Mammary epithelial cell (primary cell): ENCODE measurements around the gene PDE1C.

Experiments used
- EZH2 ChIP-seq: IDR thresholded peaks from 2 replicates; pipeline ENCODE4 v1.6.1; 2012; ENCODE audit warnings: low read length, inconsistent platforms, borderline replicate concordance
- TF ChIP-seq, protein P1 (sequence below), 2 donors: IDR thresholded peaks in 1 of 2; conservative IDR thresholded peaks in 1 of 2; 2 replicates each; pipeline ENCODE4 v1.5.1; 2011 to 2012; ENCODE audit warnings: inconsistent platforms in 2 of 2, low read length in 2 of 2, mild to moderate bottlenecking in 2 of 2, control low read depth in 1 of 2, low read depth in 1 of 2; ENCODE audit not compliant: insufficient read depth in 1 of 2; ENCODE audit errors: extremely low read depth in 1 of 2

DNA sequence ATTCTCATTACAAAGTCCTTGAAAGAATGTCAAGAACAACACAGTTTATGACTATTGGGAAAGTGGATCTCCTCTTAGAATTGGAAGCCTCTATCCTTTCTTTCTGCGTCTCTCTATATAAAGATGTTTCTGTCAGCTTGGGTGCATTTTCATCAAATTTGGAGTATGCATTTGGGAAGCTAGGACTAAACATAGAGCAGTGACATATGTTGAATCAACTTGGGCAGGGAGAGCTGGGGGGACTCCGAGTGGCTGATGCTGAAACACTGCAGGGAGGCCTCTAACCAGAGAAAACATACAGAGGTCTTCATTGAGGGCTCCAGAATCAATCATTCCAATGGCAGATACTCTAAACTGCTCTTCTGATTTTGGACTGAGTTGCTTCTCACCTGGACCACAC, 147.4 kb downstream of the PDE1C start:
- TF ChIP-seq, protein P1, sequence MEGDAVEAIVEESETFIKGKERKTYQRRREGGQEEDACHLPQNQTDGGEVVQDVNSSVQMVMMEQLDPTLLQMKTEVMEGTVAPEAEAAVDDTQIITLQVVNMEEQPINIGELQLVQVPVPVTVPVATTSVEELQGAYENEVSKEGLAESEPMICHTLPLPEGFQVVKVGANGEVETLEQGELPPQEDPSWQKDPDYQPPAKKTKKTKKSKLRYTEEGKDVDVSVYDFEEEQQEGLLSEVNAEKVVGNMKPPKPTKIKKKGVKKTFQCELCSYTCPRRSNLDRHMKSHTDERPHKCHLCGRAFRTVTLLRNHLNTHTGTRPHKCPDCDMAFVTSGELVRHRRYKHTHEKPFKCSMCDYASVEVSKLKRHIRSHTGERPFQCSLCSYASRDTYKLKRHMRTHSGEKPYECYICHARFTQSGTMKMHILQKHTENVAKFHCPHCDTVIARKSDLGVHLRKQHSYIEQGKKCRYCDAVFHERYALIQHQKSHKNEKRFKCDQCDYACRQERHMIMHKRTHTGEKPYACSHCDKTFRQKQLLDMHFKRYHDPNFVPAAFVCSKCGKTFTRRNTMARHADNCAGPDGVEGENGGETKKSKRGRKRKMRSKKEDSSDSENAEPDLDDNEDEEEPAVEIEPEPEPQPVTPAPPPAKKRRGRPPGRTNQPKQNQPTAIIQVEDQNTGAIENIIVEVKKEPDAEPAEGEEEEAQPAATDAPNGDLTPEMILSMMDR (conservative IDR thresholded peaks at IDR 0.05 in 1 of 2, IDR thresholded peaks at IDR 0.05 in 1 of 2; ENCODE audit: extremely low read depth in 1 of 2, insufficient read depth in 1 of 2, low read depth in 1 of 2, low read length in 2 of 2): no peak
- TF ChIP-seq EZH2: no peak
